SK-N-SH treated with all-trans-retinoic acid at 6 μM for 48 hours (cell line): ENCODE data around the gene PRR33.
"Not testable (repeated sequence)": the region's sequence is repeated elsewhere in the genome, so short reads cannot be mapped to it uniquely, and the experiment has no call there.

ENCODE experiments used
- CSDC2 ChIP-seq: fragments of 250-450 bp; sonication (Bioruptor Pico); IDR thresholded peaks from 2 replicates; pipeline ENCODE4 v1.5.0; 2020; ENCODE audit warnings: mild to moderate bottlenecking, moderate library complexity
- POU6F1 ChIP-seq: fragments of 250-450 bp; sonication (Bioruptor Pico); IDR thresholded peaks from 2 replicates; pipeline ENCODE4 v1.8.0; 2021; ENCODE audit warnings: low read depth, mild to moderate bottlenecking, moderate library complexity, borderline replicate concordance
- TSHZ2 ChIP-seq: fragments of 250-450 bp; sonication (Bioruptor Pico); IDR thresholded peaks from 2 replicates; pipeline ENCODE4 v1.5.0; 2020; ENCODE audit warnings: mild to moderate bottlenecking, moderate library complexity

GRCh38 chr11:1873813-1874150 lies 17.9 kb downstream of the PRR33 start:
- not testable (repeated sequence) for TF ChIP-seq POU6F1, TSHZ2, CSDC2 (CRISPR knock-in tag)
